ENCODE data around the gene PLIN5. TPM values are rescaled to one million over a fixed set of nuclear protein-coding genes. Genes with fewer than 3 reads are reported as not detected.
"Not testable (repeated sequence)": the region's sequence is repeated elsewhere in the genome, so short reads cannot be mapped to it uniquely, and the experiment has no call there.

The PLIN5 gene
- total RNA-seq, 1 experiment from 2014 or later: 8.1 TPM

- CTCF ChIA-PET: interaction anchor here (1.1 to 5.0 kb wide), 7 partner anchors 8 to 95 kb away, joined by 3 to 29 read pairs (median 5); partner anchors contain the start of gene PLIN5
- H3K27me3 ChIP-seq (ENCODE audit: insufficient read depth, low read length): no peaks in the 10 kb centered on the region
- no peak overlapping the region for H3K4me3 ChIP-seq (replicated peaks in 1 of 2; ENCODE audit: low read depth in 1 of 2, low read length in 2 of 2)
- H4K20me1 ChIP-seq (ENCODE audit: insufficient read depth): no peaks in the 10 kb centered on the region
- H3K79me2 ChIP-seq (ENCODE audit: insufficient read depth, low read length): peaks cover 27% of the 10 kb centered on the region
- no peak overlapping the region for H2AFZ ChIP-seq (ENCODE audit: low read depth, low read length, poor library complexity, severe bottlenecking)
- no peaks in the 10 kb centered on the region for H3K36me3 ChIP-seq (ENCODE audit: control insufficient read depth in 1 of 2, insufficient read depth in 2 of 2, low read length in 2 of 2)
- H3K4me1 ChIP-seq (ENCODE audit: control insufficient read depth in 1 of 2, insufficient read depth in 2 of 2, low read length in 2 of 2): peaks cover 17 to 39% of the 10 kb centered on the region in 2 experiments
- H3K9me3 ChIP-seq (ENCODE audit: control insufficient read depth in 1 of 2, insufficient read depth in 1 of 2, low read depth in 1 of 2, low read length in 2 of 2): no peaks in the 10 kb centered on the region
- no peak overlapping the region for H3K4me2 ChIP-seq (ENCODE audit: low read length)
- DNase-seq (ENCODE audit: low read depth, low spot score) (no peak), ATAC-seq (no peak)
- intact Hi-C loops (cut with micrococcal nuclease): no loop called here
- POLR2A ChIA-PET: no interaction called here
- no peak overlapping the region for H3K9ac ChIP-seq (ENCODE audit: low read length)
- RAD21 ChIA-PET (ENCODE audit: low non-redundant PET in 1 of 2, low total read pairs in 2 of 2, uncharacterized antibody in 2 of 2, unreplicated experiment in 2 of 2): interaction anchor here in 1 of 2 experiments (1.0 kb wide), 1 partner anchor 69 kb away, joined by 4 read pairs; no protein-coding TSS in a partner anchor
- BruUV-seq (replicated peaks): no TSS peak
- no peaks in the 10 kb centered on the region for H3K9me2 ChIP-seq (ENCODE audit: insufficient read depth)
- no peak overlapping the region for H3K27ac ChIP-seq (ENCODE audit: low read depth, low read length)
- no peak for TF ChIP-seq REST (IDR thresholded peaks at IDR 0.05; ENCODE audit: low read depth)
- no peak for TF ChIP-seq SP1 (IDR thresholded peaks at IDR 0.05; ENCODE audit: low read depth)
- no peak for TF ChIP-seq YY1 (IDR thresholded peaks at IDR 0.05; ENCODE audit: extremely low read depth, insufficient replicate concordance, low read depth, low read length)
- TF ChIP-seq, protein P1, sequence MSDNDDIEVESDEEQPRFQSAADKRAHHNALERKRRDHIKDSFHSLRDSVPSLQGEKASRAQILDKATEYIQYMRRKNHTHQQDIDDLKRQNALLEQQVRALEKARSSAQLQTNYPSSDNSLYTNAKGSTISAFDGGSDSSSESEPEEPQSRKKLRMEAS (IDR thresholded peaks at IDR 0.05): no peak
- TF ChIP-seq SIN3A (IDR thresholded peaks at IDR 0.05; ENCODE audit: low read depth): no peak
- TF ChIP-seq CBX3 (IDR thresholded peaks at IDR 0.05; ENCODE audit: low read depth): no peak
- TF ChIP-seq POLR2A (IDR thresholded peaks at IDR 0.05; ENCODE audit: borderline replicate concordance, extremely low read depth, insufficient read depth, insufficient read length): no peak
- TF ChIP-seq ZNF274 (IDR thresholded peaks at IDR 0.05; ENCODE audit: low read depth, low read length): no peak
- TF ChIP-seq ZBTB33 (IDR thresholded peaks at IDR 0.05; ENCODE audit: extremely low read depth, insufficient replicate concordance, low read length): no peak
These were observed 31.5 kb upstream of the PLIN5 start for GRCh38 chr19:4566402-4567051.

- H3K27ac ChIP-seq (ENCODE audit: low read depth, low read length); BruUV-seq (replicated peaks); H3K9ac ChIP-seq (ENCODE audit: low read length); DNase-seq (ENCODE audit: low read depth, low spot score); CTCF ChIA-PET; H3K9me2 ChIP-seq (ENCODE audit: insufficient read depth); ATAC-seq; POLR2A ChIA-PET; H3K9me3 ChIP-seq (ENCODE audit: control insufficient read depth in 1 of 2, insufficient read depth in 1 of 2, low read depth in 1 of 2, low read length in 2 of 2); H3K36me3 ChIP-seq (ENCODE audit: control insufficient read depth in 1 of 2, insufficient read depth in 2 of 2, low read length in 2 of 2); H3K4me3 ChIP-seq (replicated peaks in 1 of 2; ENCODE audit: low read depth in 1 of 2, low read length in 2 of 2); H2AFZ ChIP-seq (ENCODE audit: low read depth, low read length, poor library complexity, severe bottlenecking); H3K4me2 ChIP-seq (ENCODE audit: low read length); RAD21 ChIA-PET (ENCODE audit: low non-redundant PET in 1 of 2, low total read pairs in 2 of 2, uncharacterized antibody in 2 of 2, unreplicated experiment in 2 of 2); intact Hi-C loops (cut with micrococcal nuclease); H3K27me3 ChIP-seq (ENCODE audit: insufficient read depth, low read length); H4K20me1 ChIP-seq (ENCODE audit: insufficient read depth): not testable (repeated sequence)
- Histone ChIP-seq H3K4me1 (ENCODE audit: control insufficient read depth in 1 of 2, insufficient read depth in 2 of 2, low read length in 2 of 2) (peaks cover 13 to 27% of the 10 kb centered on the region in 2 experiments), H3K79me2 (ENCODE audit: insufficient read depth, low read length) (peaks cover 13% of the 10 kb centered on the region; the same call in 1 of the 2 replicates)
These were observed 28.5 kb upstream of the PLIN5 start for GRCh38 chr19:4563562-4563961.

Measured in HCT116 (cell line).